MCF 10A (cell line): ENCODE results near the gene GGTA1. TPM values are rescaled to one million over a fixed set of nuclear protein-coding genes. Genes with fewer than 3 reads are reported as not detected.

Experiments
- Bru-seq: library from RNA; stranded (reverse); fragments of 400-500 nt; gene quantifications from one replicate; lab custom pipeline; 2021; lab: Mats Ljungman, UMichigan
- BruChase-seq, 2 experiments: library from RNA; stranded (reverse); fragments of 400-500 nt; gene quantifications; one replicate each; lab custom pipeline; 2021; lab: Mats Ljungman, UMichigan
- BruUV-seq: library from RNA; stranded (reverse); fragments of 400-500 nt; replicated peaks from 2 replicates; lab custom pipeline; 2021; lab: Mats Ljungman, UMichigan
- CTCF ChIA-PET: fragments of 300-600 bp; sonication (Branson Sonifier 250); formaldehyde crosslinking; extraction: SDS; loops from one replicate; lab custom pipeline; 2021; ENCODE audit warnings: antibody characterized with exemption, inconsistent platforms; lab: Yijun Ruan, JAX
- POLR2A ChIA-PET: fragments of 300-600, 350-650 bp; sonication (Branson Sonifier 250); formaldehyde crosslinking; extraction: SDS; loops from one replicate; lab custom pipeline; 2020; ENCODE audit warnings: antibody characterized with exemption, inconsistent platforms; lab: Yijun Ruan, JAX
- DNase-seq: peaks from one replicate; pipeline ENCODE4 v3.0.0-alpha.2; 2018; ENCODE audit not compliant: unreplicated experiment
- H3K27ac Mint-ChIP-seq: one replicate; pipeline ENCODE4 v1.8.0; 2022; ENCODE audit warnings: mild to moderate bottlenecking, low read depth, mixed read lengths; ENCODE audit not compliant: unreplicated experiment
- H3K27me3 Mint-ChIP-seq: one replicate; pipeline ENCODE4 v1.8.0; 2022; ENCODE audit warnings: mixed read lengths; ENCODE audit not compliant: insufficient read depth, unreplicated experiment
- H3K36me3 Mint-ChIP-seq: one replicate; pipeline ENCODE4 v1.8.0; 2022; ENCODE audit warnings: mild to moderate bottlenecking, moderate library complexity, mixed read lengths; ENCODE audit not compliant: insufficient read depth, unreplicated experiment
- H3K4me1 Mint-ChIP-seq: one replicate; pipeline ENCODE4 v1.8.0; 2022; ENCODE audit warnings: mixed read lengths; ENCODE audit not compliant: insufficient read depth, unreplicated experiment
- H3K4me3 Mint-ChIP-seq: one replicate; pipeline ENCODE4 v1.8.0; 2022; ENCODE audit warnings: mild to moderate bottlenecking, moderate library complexity, mixed read lengths; ENCODE audit not compliant: unreplicated experiment
- H3K9me3 Mint-ChIP-seq: one replicate; pipeline ENCODE4 v1.8.0; 2022; ENCODE audit warnings: mixed read lengths; ENCODE audit not compliant: unreplicated experiment
- CTCF ChIP-seq: fragments of 200-600 bp; IDR thresholded peaks from one replicate; pipeline ENCODE4 v1.8.0; 2022; ENCODE audit warnings: antibody characterized with exemption, mild to moderate bottlenecking; ENCODE audit not compliant: unreplicated experiment
- intact Hi-C: fragments of 100-400 bp; cut with micrococcal nuclease; formaldehyde crosslinking; loops from 2 replicates; pipeline ENCODE4 v1.14.1; 2022
- long read RNA-seq: library from polyadenylated mRNA; stranded (forward); transcript quantifications from one replicate; pipeline ENCODE4 v2.0.0, GENCODE V29; 2022
- total RNA-seq: library from RNA; stranded (reverse); gene quantifications from 2 replicates; pipeline ENCODE4 v1.2.3, GENCODE V29; 2022

Gene GGTA1
- total RNA-seq (not detected in 2 replicates), Bru-seq, nascent RNA (percentile 6 among the genes with signal in this experiment), BruChase-seq, experiment 1, labeled RNA remaining after a 6-hour chase (not detected), BruChase-seq, experiment 2, labeled RNA remaining after a 2-hour chase (not detected)
- long read RNA-seq: 0 reads

GRCh38 chr9:121499427-121500164, at the start of gene GGTA1:
Gene GGTA1, minus strand, starts transcription at chr9:121499844. Its CDS starts 31,922 bp downstream, at chr9:121467922.
- Mint-ChIP-seq H3K4me3 (peak within 1 kb of the TSS; percentile 73), H3K27me3 (peaks cover 22% of the 10 kb centered on the region), H3K4me1 (peaks cover 18% of the 10 kb centered on the region), H3K27ac (no peak within 1 kb of the TSS), H3K9me3 (peaks cover 11% of the 10 kb centered on the region), H3K36me3 (peaks cover 5% of the 10 kb centered on the region)
- no peak for TF ChIP-seq CTCF
- CTCF ChIA-PET: interaction anchor here (0.6 to 1.7 kb wide), 5 partner anchors 15 to 788 kb away, joined by 3 to 5 read pairs (median 3); no protein-coding TSS in a partner anchor
- intact Hi-C loops: loop anchor here (2.0 kb wide), 1 partner anchor 37 kb away; no protein-coding TSS in a partner anchor
- POLR2A ChIA-PET: interaction anchor here (0.6 to 0.9 kb wide), 2 partner anchors 17 to 110 kb away, joined by 3 to 4 read pairs; no protein-coding TSS in a partner anchor
- BruUV-seq: no TSS peak
- DNase-seq: peak; percentile 37

DNA sequence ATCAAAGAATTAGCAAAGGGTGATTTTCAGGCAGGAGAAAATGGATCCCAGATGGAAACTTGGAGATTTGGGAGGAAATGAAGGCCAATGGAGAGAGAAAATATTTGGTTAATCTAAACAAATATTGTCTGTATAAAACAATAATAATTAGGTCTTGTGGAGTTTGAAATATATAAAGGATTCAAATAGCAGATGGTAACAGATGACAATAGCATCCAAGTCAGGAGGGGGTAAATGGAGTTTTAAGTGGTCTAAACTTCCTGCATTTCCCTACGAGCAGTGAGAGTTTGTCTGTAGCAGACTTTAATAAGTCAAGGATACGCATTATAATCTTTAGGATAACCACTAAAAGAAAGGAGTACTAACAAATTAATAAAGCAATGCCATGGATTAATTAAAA, 49.0 kb upstream of the GGTA1 start:
- no peak overlapping the region for H3K27ac Mint-ChIP-seq
- ChIA-PET POLR2A (interaction anchor here (1.7 kb wide), 1 partner anchor 446 kb away, joined by 3 read pairs; no protein-coding TSS in a partner anchor), CTCF (interaction anchor here (0.9 to 6.4 kb wide), 7 partner anchors 25 to 574 kb away, joined by 3 to 45 read pairs (median 11); no protein-coding TSS in a partner anchor)
- no peaks in the 10 kb centered on the region for H3K27me3 Mint-ChIP-seq
- H3K36me3 Mint-ChIP-seq: no peaks in the 10 kb centered on the region
- H3K4me1 Mint-ChIP-seq: no peaks in the 10 kb centered on the region
- H3K4me3 Mint-ChIP-seq: no peak overlapping the region
- TF ChIP-seq CTCF: no peak
- no peak for DNase-seq
- H3K9me3 Mint-ChIP-seq: no peaks in the 10 kb centered on the region
- BruUV-seq: no TSS peak
- intact Hi-C loops: loop anchor here (10.0 kb wide), 1 partner anchor 546 kb away; the partner anchor contains the start of gene TTLL11

DNA sequence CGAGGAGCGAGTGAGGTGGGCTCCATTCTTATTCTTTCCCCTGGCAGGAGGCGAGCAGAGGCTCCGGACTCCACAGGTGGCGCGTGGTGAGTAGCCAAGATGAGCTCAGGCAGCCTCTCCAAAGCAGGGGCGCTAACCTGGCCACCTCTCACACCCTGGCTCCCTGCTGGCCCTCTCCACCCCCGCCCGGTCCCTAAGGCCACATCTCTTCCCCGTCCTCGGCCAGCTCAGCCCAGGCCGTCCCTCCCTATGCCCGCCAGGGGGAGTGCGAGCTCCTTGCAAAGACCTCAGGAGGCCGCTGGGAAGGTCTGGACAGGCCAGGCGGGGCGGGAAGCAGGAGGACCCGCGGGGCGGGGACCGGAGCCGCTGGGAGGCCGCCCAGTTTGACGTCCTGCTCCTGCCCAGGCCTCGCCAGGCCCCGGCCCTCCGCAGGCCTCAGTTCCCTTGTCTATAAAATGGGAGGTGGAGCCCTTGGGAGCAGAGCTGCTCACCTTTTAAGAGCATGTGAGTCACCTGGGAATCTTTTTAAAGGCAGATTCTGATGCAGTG, 46.3 kb upstream of the GGTA1 start:
- intact Hi-C loops: loop anchor here (1.0 to 10.0 kb wide), 6 partner anchors 141 to 577 kb away; partner anchors contain the start of gene TTLL11
- H3K4me1 Mint-ChIP-seq: no peaks in the 10 kb centered on the region
- peak; percentile 97 for DNase-seq
- H3K9me3 Mint-ChIP-seq: no peaks in the 10 kb centered on the region
- H3K4me3 Mint-ChIP-seq: peak overlapping the region; percentile 33
- BruUV-seq: no TSS peak
- no peaks in the 10 kb centered on the region for H3K27me3 Mint-ChIP-seq
- H3K27ac Mint-ChIP-seq: peak overlapping the region; percentile 19
- CTCF ChIA-PET: interaction anchor here (0.5 to 6.4 kb wide), 86 partner anchors 9 to 1403 kb away, joined by 3 to 59 read pairs (median 4); no protein-coding TSS in a partner anchor
- peak; percentile 96 for TF ChIP-seq CTCF
- no peaks in the 10 kb centered on the region for H3K36me3 Mint-ChIP-seq
- POLR2A ChIA-PET: interaction anchor here (0.6 to 1.5 kb wide), 12 partner anchors 10 to 579 kb away, joined by 3 to 6 read pairs (median 3); no protein-coding TSS in a partner anchor
